NCI-H69 (cell line): ENCODE results near the gene CLCN2.

Source experiments
- DNase-seq: peaks from one replicate; lab custom pipeline; 2025; lab: John Stamatoyannopoulos, UW

Gene CLCN2

DNA sequence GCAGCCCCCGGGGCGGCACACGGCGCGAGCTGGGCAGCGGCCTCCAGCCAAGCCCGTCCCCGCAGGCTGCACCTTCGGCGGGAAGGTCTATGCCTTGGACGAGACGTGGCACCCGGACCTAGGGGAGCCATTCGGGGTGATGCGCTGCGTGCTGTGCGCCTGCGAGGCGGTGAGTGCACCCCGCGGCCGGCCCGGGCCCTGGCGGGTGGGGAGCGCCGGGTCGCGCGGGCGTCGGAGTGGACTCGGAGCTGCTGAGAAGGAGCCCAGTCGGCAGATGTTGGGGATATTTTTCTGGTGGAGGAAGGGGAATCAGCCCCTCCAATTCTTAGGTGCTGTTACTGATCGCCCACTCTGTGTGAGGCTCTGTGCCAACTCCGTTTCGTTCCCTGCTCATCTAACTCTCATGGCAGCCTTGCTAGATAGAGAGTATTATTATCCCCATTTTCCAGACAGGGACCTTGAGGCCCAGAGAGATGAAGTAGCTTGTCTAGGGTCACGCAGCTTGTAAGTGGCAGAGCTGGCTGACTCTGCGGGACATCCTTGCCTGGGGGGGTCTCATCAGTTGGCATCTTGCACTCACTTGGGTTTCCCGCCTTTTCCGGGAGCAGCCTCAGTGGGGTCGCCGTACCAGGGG, 19.3 kb upstream of the CLCN2 start:
- DNase-seq = no peak

GRCh38 chr3:184380185-184380626, 18.8 kb upstream of the CLCN2 start:
- peak; percentile 72 for DNase-seq

GRCh38 chr3:184379358-184380184, 18.2 kb upstream of the CLCN2 start, which contains the start of gene CHRD:
TSS of gene CHRD (plus strand) at chr3:184380054. CDS start at chr3:184380319, 265 bp downstream.
- DNase-seq = no peak

DNA sequence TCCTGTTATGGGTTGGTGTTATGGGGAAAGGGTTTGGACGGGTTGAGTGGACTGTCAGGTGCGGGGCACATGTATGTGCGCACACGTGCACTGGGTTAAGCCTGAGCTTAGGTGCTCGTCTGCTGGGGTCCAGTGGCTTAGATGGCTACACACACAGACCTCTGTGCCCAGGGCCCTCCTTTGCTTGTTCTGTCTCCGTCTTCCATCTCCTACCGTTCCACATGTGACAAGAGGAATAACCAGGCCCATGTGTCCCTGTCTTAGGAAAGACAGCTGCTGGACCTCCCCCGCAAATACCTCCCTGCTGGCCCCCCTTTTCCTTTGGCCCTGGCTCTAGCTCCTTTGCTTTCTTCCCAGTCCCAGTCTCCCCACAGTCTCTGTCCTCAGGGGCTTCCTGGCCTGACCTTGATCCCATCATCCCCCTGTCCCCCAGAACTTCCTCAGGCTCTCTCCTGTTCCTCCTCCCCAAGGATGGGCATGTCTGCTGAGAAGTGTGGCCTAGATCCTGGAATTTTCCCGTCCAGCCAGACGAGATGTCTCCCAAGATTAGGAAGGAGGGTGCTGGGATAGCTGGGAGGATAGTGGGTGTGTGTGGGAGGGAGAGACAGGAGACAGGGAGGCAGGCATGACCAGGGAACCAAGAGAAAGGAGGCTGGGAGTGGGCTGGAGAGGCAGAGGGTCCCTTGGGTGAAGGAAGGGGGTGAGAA, 17.4 kb upstream of the CLCN2 start:
- no peak for DNase-seq

GRCh38 chr3:184377882-184378445, 16.6 kb upstream of the CLCN2 start, which contains the start of gene THPO:
TSS of gene THPO (minus strand) at chr3:184378207. CDS start at chr3:184376259, 1,948 bp downstream.
- DNase-seq = peak; percentile 60

DNA sequence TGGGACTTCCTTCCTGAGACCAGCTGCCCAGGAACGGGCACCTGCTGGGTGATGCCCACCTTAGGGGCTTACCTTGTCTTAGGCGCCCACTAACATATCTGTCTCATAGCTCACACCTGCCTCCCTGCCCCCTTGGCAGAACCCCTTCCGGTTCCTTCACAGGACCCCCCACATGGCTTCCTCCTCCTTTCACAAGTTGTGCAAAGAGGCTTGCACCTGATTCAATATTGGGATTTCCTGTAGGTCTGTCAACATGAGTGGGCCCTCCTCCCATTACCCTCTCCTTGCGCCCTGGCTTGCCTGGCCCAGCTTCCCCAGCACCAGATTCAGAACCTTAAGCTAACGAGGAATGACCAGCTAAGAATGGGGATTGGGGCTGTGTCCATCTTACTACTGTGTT, 16.0 kb upstream of the CLCN2 start:
- peak; percentile 80 for DNase-seq

DNA sequence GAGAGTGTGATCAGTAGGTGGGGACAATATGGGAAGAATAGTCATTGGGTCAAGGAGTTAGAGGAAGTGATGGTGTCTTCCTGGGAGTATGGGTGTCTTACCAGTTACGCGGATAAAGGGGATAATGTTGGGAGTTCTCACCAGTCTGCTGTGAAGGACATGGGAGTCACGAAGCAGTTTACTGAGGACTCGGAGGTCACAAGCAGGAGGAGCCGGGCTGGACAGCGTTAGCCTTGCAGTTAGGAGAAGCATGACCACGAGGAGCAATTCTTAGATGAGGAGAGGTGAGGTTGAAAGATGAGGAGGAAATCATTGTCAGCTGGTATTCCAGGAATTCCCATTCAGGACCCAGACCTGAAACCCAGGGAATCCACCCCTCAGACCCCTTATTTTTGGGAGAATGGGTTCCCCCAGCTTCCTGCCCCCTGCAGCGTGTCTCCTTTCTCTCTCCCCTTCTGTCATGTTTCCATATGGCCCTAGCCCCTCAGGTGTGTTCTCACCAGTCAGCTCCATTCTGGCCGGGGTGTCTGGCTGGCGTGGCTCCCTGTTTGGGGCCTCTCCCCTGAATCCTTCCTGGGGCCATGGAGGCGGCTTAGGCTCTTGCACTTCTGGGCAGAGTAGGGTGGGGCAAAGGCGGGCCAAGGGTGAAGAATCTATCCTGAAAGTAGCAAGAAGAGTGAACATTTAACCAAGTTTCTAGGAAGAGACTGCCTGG, 14.5 kb upstream of the CLCN2 start:
- no peak for DNase-seq

GRCh38 chr3:184373422-184373821, 12.0 kb upstream of the CLCN2 start:
- DNase-seq = no peak

- no peak for DNase-seq
Measured at GRCh38 chr3:184372911-184373310, 11.5 kb upstream of the CLCN2 start.

DNA sequence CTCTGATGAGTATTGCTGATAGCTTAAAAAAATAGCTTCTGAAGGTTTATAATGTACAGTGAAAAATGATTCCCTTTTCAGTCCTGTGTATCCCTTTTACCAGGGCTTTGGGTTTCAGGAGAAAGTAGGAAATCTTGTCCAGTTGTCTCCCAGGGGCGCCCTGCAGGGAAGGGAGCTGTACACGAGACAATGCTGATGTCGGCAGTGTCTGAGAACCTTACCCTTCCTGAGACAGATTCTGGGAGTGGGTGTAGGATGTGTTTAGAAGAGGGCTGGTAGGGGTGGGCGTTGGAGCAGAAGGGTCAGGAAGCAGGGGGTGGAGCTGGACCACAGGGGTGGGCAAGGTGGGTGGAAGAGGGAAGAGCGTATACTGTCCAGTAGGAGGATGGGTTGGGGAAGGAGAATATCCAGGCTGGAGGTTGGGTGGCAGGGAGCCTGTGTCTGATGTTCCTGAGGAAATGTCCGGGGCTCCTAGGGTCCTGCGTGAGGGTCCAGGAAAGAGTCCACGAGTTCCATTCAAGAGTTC, 11.0 kb upstream of the CLCN2 start:
- DNase-seq = no peak

GRCh38 chr3:184371570-184372018, 10.2 kb upstream of the CLCN2 start:
- peak; percentile 98 for DNase-seq

- DNase-seq = no peak
Measured at GRCh38 chr3:184368586-184369183, 7.3 kb upstream of the CLCN2 start.

DNA sequence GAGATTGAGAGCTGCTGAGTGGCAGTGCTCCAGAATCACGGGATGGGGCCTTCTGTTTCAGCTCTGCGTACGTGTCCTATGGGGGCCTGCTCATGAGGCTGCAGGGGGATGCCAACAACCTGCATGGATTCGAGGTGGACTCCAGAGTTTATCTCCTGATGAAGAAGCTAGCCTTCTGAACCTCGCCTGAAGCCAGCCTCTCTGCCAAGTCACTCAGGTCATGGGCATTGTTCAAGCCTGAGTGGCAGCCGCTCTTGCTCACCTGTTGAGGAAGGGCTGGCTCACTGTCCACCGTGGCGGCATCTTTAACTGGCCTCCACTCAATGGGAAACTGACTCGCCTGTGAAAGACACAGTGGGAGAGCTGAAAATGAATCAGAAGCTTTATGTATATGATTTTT, 6.7 kb upstream of the CLCN2 start:
- DNase-seq = no peak

DNA sequence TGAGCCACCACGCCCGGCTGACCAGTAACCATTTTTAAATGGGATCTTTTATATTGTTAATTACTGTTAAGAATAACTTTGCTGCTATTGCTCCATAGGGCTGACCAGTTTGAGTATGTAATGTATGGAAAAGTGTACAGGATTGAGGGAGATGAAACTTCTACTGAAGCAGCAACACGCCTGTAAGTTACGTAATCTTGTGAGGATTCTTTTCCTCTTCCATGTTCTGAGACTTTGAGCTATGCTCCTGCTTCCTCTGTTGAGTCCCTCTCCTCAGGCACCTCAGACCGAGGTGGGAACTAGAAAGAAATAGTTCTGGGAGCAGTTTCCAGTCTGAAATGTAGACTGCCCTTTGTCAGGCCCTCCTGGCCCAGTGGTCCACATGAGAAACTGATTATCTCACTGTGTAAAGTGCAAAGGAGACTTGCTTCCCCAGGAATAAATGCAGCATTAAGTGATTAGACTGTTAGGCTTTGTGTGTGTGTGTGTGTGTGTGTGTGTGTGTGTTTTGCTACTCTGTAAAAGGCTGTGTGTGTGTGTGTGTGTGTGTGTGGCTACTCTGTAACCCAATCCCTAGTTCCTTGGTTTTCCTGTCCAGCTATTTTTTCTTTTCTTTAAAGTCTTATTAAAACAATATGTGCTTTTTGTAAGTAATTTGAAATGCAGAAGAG, 5.3 kb upstream of the CLCN2 start:
- peak; percentile 45 for DNase-seq

DNA sequence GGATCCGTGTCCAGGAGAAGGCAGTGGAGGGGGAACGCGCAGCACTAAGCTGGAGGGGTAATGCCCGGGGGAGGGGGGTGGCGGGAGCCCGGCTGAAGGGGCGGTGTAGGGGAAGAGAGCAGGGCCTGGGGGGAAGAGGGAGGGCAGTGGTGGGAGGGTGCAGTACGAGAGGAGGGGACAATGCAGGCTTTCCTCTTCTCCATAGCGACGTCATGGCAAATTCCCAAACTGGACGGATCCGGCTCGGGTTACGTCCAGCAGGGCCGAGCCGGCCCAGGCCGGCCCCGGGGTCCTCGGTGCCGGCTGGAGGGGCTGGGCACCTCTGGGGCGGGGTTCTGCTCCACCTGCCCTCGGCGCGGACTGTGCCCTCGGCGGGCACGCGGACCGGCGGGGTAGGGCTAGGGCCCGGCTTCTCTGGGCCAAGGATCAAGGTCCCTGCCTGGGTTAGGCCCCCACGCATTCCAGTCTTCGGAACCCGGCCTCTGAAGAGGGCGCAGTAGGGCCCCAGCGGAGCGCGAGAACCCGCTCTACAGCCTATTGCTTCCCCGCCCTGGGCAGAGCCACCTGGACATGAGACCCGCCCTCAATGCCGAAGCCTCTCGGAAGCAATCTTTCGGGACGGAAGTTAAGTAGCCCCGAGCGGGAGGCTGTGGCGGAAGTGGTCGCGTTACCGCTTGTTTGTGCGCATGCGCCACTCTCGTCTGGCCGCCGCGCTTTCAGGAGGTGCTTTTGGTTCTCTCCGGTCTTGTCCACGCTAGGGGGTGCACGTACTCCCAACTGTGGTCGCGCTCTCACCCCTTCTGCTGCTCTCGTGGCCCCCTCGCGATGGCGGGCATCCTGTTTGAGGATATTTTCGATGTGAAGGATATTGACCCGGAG, 1.5 kb upstream of the CLCN2 start:
- DNase-seq = peak; percentile 99

DNA sequence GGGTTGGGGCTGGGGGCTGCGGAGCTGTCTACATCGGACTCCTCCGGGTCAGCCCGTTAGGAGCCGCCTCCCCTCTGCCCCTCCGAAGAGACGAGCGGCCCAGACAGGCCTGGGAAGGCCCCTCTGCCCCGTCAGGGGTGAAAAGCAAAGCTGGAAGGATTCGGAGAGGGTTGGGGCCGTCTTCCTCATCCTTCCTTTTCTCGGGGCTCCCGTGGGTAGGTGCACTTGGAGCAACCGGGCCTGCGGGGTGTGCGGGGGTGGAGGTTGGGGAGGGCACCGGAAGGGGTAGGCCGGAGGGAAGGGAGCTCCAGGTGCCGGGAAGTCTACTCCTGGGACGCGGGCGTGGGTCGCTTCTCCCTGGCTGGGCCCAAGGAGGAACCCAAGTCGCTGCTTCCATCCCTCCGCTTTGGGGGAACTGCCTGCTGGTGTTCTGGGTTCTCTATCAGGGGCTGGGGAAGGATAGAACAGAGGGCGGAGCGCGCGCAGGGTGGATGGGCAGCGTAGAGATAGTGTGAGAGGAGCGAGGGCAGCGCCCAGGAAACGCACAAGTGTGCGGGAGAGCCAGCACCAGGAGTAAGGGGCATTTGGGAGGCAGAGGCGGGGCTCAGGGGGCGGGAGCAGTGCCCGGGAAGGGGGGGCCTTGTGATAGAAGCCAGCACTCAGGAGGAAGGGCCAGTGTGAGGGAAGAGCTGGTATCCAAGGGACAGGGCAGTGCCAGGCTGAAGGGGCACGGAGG, 695 bp upstream of the CLCN2 start:
- peak; percentile 80 for DNase-seq

DNA sequence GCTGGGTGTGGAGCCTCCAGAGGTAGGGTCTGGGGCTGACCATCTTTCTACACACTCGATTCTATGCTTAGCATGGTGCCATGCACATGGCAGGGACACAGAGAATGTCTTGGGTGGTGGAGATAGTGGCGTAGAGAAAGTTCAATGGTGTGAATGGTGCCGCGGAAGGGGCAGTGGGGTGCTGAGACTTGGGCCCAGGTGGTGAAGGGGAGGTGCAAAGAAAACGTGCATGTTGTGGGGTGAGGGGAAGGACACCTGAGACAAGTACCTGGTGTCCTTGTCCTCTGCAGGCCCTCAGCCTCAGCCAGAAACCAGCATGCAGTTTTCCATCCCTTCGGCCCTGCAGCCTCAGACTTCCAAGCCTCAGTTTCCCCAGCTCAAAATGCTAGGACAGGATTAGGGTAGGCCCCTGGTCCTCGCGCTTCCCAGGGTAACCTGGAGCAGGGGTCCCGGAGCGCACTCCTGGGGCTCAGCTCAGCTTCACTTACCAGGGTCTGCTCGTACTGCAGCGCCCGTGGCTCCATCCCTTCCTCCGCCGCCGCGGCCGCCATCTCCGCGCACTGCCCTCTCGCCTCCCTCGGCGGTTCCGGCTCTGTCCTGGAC, 375 bp downstream of the CLCN2 start:
- DNase-seq = peak; percentile 51
